Measurements from ENCODE around the gene MCU.
"Not testable (repeated sequence)": the region's sequence is repeated elsewhere in the genome, so short reads cannot be mapped to it uniquely, and the experiment has no call there.

MCU gene

DNA sequence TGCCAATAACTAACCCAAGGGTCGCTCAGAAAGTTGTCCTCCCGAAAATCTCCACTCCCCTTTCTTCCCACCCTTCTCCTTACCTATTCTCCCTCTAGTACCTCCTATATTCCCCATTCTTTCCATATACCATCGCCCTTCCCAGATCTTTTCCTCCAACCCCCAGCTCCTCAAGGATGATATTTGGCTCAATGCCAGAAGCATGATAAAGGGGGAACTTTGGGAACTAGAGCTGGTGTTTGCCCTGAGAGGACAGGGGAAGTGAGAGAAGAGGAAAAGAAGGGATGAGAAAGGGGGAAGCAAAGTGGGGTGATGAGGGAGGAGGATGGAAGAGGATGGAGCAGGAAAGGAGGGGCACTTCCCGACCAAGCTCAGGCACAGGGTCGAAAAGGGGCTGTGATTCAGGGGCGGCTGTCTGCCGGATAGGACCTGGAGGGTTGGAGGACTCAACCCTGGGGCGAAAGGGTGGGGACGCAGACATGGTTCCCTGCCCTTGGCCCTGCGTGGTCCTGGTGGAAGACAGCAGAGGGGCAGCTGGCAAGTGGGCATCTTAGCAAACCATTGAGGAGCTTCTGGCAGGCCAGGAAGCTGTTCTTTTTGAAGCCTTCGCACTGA lies 203.4 kb downstream of the MCU start:
- DNase-seq (ENCODE audit: low read depth, low spot score), result no peak

DNA sequence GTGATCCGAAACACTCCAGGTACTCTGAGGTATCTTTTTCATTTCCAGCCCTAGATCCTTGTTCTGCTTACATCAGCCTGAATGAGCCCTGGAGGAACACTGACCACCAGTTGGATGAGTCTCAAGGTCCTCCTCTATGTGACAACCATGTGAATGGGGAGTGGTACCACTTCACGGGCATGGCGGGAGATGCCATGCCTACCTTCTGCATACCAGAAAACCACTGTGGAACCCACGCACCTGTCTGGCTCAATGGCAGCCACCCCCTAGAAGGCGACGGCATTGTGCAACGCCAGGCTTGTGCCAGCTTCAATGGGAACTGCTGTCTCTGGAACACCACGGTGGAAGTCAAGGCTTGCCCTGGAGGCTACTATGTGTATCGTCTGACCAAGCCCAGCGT lies 206.7 kb downstream of the MCU start:
- DNase-seq (ENCODE audit: low read depth, low spot score), result no peak

DNA sequence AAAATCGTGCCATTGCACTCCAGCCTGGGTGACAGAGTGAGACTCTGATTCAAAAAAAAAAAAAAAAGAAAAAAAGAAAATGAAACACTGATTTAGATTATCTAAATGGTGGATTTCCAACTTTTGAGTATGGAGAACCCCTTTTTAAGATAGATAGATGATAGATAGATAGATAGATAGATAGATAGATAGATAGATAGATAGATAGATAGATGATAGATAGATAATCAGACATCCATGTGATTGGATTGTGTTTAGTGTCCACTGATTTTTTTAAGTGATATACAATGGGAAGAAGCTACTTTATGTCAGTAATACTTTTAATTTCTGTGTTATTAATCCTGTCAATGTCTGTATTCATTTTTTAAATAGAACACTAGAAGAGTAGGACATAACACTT lies 207.6 kb downstream of the MCU start:
- no peak for DNase-seq (ENCODE audit: low read depth, low spot score)

DNA sequence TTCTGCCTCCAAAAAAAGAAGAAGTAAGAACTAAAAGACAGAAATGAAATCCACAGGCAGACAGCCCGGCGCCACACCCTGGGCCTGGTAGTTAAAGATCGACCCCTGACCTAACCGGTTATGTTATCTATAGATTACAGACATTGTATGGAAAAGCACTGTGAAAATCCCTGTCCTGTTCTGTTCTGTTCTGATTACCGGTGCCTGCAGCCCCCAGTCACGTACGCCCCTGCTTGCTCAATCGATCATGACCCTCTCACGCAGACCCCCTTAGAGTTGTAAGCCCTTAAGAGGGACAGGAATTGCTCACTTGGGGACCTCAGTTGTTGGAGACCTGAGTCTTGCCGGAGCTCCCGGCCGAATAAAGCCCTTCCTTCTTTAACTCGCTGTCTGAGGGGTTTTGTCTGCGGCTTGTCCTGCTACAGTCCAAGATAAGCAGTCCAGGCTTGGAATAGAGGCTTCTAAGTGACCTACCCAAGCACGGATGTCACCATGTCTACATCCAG lies 212.1 kb downstream of the MCU start:
- DNase-seq (ENCODE audit: low read depth, low spot score), result not testable (repeated sequence)

DNA sequence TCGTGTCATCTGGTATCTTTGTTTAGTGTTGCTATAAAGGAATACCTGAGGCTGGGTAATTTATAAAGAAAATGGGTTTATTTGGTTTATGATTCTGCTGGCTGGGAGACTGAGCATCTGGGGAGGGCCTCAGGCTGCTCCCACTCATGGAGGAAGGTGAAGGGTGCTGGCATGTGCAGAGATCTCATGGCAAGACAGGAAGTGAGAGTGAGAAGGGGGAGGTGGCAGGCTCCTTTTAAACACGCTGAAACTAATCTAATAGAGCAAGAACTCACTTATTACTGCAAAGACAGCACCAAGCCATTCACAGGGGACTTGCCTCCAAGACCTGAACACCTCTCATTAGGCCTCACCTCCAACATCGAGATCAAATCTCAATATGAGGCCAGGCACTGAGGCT lies 212.9 kb downstream of the MCU start:
- no peak for DNase-seq (ENCODE audit: low read depth, low spot score)

DNA sequence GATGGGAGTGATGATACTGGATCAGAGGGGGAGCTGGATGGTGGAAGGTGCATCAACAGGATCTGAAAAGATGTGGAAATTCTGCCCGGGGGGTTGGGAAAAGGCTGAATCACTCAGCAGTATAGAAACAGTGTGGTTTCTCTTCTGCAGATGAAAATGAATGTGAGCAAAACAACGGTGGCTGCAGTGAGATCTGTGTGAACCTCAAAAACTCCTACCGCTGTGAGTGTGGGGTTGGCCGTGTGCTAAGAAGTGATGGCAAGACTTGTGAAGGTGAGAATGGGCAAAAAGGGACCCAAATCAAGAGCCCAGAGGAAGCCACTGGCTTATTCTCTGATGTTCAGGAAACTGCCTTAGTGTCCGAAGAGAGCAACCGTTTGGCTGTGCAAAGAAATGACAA lies 214.5 kb downstream of the MCU start:
- no peak for DNase-seq (ENCODE audit: low read depth, low spot score)

DNA sequence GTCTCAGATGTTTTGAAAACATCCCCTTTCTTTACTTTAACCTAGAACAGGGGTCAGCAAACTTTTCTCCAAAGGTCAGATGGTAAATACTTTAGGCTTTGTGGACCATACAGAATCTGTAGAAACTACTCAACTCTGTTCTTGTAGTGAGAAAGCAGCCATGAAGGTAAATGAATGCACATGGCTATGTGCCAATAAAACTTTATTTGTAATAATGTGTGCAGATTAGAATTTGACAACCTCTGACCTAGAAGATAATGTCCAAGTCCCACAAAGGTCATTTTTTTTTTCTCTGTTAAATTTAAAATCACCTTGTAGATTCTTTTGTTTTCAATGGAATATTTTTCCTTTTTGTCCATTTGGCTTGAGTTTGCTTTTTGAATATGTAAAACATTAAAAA lies 218.8 kb downstream of the MCU start:
- DNase-seq (ENCODE audit: low read depth, low spot score), result no peak

DNA sequence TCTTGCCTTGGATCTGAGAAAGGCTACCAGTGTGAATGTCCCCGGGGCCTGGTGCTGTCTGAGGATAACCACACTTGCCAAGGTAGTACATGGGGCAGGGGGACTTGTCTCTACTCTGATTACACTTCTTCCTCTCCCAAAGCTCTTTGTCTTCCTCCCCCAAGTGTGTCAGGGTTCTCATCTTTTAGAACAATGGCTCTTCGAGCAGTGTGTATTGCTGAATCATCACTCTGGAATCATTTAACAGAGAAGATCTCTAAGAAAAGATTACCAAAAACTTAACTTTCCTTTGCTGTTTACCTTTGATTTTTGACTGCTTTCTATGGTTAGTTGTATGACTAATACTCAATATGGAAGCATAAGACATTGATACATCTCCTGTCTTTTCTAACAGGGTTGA lies 219.8 kb downstream of the MCU start:
- DNase-seq (ENCODE audit: low read depth, low spot score), result no peak

DNA sequence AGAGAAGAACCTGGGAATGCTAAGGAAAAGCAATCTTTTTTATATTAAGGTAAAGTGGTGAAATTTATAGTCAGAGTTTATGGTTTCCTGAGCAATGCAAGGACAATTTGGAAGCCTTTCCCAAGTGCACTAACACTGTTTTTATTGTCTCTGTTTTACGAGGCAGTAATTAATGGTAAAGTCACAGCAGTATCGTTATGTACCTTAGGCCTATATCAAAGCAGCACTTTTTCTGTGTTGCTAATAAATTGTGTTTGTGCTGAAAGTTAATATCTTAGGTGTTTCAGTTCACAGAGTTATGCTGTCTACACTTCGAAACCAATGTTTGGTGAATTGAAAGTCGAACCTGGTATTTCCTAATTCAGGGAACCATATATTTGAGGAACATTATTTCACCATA lies 220.8 kb downstream of the MCU start:
- DNase-seq (ENCODE audit: low read depth, low spot score), result no peak

DNA sequence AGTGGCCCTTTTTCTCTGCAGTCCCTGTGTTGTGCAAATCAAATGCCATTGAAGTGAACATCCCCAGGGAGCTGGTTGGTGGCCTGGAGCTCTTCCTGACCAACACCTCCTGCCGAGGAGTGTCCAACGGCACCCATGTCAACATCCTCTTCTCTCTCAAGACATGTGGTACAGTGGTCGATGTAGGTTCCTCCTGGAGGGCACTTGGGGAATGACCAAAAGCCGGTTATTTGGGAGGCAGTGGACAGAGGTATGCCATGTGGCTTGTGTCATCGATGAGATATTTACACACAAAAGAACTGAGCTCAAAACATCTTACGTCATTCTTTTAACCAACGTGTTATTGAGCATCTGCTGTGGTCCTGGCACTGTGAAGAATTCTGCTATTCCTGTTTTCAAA lies 221.3 kb downstream of the MCU start:
- DNase-seq (ENCODE audit: low read depth, low spot score), result no peak

DNA sequence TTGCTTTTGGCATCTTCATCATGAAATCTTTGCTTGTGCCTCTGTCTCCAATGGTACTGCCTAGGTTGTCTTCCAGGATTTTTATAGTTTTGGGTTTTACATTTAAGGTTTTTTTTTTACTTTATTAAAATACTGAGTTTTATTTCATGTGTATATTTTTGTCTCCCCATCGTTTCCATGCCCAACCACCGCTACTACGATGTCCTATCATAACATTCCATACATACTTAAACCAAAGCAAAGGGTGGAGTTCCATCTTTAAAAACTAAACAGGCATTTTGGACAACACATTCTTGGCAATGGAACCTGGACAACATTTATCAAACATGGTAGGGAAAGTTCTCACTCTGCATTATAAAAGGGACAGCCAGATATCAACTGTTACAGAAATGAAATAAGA lies 225.3 kb downstream of the MCU start:
- DNase-seq (ENCODE audit: low read depth, low spot score), result not testable (repeated sequence)

DNA sequence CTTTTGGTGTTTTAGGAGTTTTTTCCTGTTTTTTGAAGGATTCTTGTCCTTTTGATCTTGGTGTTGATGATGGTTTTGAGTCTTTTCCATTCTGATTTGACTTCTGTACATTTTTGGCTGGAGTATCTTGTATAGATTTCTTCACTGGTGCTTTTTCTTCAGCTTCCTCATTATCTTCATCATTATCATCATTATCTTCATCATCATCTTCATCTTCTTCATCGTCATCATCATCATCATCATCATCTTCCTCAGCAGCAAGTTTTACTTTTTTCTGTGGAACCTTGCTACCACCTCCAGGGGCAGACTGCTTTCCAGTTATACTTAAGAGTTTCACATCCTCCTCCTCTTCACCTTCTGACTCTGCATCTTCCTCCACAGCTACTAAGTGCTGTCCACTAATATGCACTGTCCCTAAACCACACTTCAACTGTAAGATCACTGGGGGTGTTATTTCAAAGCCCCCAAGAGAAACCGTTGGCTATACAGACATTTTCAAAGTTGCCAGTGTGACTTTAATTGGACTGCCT lies 225.9 kb downstream of the MCU start:
- DNase-seq (ENCODE audit: low read depth, low spot score), result not testable (repeated sequence)

DNA sequence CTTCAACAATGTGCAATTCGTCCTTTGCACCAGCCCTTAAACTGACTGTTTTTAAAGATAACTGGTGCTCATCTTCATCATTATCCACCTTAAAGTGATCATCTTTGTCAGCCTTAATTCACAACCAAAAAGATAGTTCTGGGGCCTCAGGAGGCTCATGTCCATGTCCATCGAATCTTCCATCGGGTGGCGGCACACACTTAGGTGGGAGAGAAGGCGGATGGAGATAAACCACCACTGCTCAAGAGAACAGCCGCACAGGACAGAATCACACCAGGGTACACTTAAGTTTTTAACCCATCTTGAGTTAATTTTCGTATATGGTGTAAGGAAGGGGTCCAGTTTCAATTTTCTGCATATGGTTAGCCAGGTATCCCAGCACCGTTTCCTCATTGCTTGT lies 226.4 kb downstream of the MCU start:
- no peak for DNase-seq (ENCODE audit: low read depth, low spot score)

DNA sequence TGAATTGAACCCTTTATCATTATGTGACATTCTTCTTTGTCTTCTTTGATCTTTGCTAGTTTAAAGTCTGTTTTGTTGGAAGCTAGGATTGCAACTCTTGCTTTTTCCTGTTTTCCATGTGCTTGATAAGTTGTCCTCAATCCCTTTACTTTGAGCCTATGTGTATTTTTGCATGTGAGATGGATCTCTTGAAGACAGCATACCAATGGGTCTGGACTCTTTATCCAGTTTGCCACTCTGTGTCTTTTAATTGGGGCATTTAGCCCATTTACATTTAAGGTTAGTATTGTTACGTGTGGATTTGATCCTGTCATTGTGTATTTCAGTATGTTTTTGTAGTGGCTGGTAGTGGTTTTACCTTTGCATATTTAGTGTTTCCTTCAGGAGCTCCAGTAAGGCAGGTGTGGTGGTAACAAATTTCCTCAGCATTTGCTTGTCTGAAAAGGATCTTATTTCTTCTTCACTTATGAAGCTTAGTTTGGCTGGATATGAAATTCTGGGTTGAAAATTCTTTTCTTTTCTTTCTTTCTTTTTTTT lies 229.3 kb downstream of the MCU start:
- DNase-seq (ENCODE audit: low read depth, low spot score), result not testable (repeated sequence)

DNA sequence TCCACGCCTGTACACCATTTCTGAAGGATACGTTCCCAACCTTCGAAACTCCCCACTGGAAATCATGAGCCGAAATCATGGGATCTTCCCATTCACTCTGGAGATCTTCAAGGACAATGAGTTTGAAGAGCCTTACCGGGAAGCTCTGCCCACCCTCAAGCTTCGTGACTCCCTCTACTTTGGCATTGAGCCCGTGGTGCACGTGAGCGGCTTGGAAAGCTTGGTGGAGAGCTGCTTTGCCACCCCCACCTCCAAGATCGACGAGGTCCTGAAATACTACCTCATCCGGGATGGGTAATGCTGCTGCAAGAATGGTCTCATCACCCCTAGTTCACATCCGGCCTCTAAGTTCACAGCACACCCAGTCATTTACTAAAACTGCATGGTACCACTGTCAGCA lies 232.4 kb downstream of the MCU start:
- no peak for DNase-seq (ENCODE audit: low read depth, low spot score)

DNA sequence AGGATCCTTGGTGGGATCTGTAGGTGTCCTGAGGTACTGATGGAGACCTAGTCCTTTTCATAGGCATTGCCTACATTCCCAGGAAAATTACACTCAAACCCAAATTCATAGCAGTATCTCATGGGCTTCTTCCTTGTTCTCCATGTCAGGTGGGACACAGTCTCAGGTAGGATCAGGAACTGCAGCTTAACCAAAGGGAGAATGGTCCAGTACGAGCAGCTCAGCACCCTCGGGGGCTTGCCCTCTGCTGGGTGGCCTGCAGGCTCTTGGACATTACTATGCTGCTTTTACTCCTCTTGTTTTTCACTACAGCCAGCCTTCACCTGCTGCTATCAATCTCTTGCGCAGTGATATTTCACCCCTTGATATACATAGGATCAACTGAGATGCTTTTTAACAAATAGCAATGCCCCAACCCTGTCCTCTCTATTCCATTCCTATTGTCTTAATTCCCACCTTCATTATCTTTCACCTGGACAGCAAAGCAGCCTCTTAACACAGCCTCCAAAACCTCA lies 234.1 kb downstream of the MCU start:
- no peak for DNase-seq (ENCODE audit: low read depth, low spot score)

DNA sequence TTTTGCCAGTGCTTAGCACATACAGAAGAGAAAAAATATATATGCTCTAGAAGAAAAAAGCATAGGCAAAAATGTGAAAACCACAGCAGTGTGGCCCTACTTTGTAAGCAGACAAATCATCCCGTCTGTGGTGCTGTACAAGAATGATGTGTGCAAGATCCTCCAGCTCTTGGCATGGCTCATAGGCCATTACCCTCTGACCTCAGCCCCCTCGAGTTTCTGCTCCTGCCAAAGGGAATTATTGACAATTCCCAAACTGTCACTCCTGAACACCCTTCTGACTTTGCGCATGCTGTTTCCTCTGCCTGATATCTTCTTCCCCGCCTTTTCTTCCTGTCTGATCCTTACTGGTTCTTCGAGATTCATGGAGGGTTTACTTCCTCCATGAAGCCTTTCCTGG lies 235.5 kb downstream of the MCU start:
- no peak for DNase-seq (ENCODE audit: low read depth, low spot score)

DNA sequence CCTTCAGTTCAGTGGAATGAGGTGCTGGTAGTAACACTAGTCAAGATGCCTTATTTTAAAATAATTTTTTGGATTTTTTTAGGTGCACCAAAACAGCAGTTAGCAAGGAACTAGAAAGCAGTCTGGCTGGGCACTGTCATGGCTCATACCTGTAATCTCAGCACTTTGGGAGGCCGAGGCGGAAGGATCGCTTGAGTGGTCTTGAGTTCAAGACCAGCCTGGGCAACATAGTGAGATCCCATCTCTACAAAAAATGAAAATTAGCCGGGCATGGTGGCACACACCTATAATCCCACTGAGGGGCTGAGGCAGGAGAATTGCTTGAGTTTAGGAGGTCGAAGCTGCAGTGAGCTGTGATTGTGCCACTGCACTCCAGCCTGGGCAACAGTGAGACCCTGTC lies 236.9 kb downstream of the MCU start:
- DNase-seq (ENCODE audit: low read depth, low spot score), result no peak

DNA sequence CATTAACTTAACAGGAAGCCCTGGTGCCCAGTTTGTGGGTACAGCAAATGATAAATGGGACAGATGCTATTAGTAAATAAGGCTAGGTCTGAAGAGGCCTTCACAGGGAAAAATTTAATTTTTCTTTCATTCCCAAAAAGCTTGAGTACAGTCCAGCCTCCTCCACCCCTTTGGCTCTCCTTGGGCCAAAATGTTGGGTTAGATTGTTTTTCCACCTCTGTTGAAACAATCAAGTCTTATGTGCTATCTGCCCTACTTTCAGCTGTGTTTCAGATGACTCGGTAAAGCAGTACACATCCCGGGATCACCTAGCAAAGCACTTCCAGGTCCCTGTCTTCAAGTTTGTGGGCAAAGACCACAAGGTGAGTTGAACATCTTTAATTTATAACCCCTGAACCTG lies 238.3 kb downstream of the MCU start:
- DNase-seq (ENCODE audit: low read depth, low spot score), result no peak

DNA sequence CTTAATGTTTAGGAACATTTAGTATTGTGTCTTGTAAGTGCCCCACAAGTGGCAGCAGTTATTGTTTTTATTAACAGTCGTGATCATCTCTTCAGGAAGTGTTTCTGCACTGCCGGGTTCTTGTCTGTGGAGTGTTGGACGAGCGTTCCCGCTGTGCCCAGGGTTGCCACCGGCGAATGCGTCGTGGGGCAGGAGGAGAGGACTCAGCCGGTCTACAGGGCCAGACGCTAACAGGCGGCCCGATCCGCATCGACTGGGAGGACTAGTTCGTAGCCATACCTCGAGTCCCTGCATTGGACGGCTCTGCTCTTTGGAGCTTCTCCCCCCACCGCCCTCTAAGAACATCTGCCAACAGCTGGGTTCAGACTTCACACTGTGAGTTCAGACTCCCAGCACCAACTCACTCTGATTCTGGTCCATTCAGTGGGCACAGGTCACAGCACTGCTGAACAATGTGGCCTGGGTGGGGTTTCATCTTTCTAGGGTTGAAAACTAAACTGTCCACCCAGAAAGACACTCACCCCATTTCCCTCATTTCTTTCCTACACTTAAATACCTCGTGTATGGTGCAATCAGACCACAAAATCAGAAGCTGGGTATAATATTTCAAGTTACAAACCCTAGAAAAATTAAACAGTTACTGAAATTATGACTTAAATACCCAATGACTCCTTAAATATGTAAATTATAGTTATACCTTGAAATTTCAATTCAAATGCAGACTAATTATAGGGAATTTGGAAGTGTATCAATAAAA lies 240.5 kb downstream of the MCU start:
- no peak for DNase-seq (ENCODE audit: low read depth, low spot score)

DNA sequence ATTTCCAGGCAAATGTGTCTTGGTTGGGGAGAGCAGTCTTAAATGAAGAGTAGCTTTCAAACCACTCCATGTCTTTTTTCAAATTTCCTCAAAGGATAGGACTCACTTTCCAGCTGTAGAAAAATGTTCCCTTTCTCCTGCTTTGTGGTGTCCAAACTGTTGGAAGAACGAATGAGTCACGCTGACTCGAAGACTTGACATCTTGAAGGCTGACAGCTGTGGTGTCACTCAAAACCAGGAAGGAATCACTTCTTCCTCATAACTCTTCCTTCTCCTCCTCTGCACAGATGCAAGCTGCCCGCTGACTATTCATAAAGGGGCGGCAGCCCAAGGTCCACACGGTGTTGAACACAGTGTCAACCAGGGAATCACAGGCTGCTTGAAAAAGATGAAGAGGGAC lies 243.4 kb downstream of the MCU start:
- no peak for DNase-seq (ENCODE audit: low read depth, low spot score)
